ENCODE data around the gene KCNS1.

KCNS1 gene

GRCh38 chr20:45047581-45048119, 53.3 kb downstream of the KCNS1 start:
- no peak for DNase-seq

DNA sequence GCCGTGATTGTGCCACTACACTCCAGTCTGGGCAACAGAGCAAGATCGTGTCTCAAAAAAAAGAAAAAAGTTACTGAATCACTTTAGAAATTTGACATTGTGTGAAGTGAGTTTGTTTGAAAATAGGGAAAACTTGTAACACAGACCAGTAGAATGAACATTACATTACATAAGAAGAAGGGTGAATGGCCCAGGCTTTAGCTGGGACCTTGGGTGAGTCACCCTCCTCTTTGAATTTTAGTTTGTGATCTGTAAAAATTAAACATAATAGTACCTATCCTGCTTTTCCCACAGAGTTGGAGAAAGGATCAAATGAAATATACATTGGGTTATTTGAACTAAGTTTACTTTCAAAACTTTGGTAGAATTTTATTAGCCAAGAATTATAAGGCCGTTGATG, 56.3 kb downstream of the KCNS1 start:
- DNase-seq: no peak

- DNase-seq: peak; percentile 60
These were observed 56.8 kb downstream of the KCNS1 start for GRCh38 chr20:45044084-45044573.

- DNase-seq: no peak
These were observed 57.9 kb downstream of the KCNS1 start for GRCh38 chr20:45042978-45043377.

All from femur (tissue), 1 donor.